Measurements from ENCODE around the gene MCTP1. TPM values are rescaled to one million over a fixed set of nuclear protein-coding genes. Genes with fewer than 3 reads are reported as not detected.

The MCTP1 gene
- total and polyA plus RNA-seq, 2 of the 8 experiments (the other 6 are each of a cell fraction or from before 2014, with no cell fraction given): 0.56 to 3.4 TPM

DNA sequence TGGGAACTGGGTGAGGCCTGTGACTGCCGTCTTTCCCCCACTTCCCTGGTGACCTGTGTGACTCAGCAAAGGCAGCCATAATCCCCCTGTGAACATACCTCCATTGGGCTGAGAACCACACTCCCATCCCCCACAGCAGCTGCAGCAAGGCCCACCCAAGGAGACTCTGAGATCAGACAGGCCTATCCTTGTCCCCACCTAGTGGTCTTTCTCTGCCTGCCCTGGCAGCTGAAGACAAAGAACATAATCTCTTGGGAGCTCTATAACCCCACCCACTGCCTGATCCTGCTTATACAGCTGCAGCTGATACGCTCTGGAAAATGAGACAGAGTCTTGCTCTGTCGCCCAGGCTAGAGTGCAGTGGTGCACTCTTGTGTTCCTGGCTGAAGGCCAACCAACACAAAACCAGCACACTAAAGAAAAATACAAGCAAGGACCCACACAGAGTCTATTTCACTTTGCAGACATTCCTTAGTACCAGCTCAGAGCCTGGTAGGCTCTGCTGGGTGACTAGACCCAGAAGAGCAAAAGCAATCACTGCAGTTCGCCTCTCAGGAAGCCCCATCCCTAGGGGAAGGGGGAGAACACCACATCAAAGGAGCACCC is 106.7 kb downstream of the MCTP1 start (continued):
- no peak for TF ChIP-seq BRCA1 (IDR thresholded peaks at IDR 0.05; ENCODE audit: low read depth, low read length)
- peak; percentile 32 to 94 for TF ChIP-seq EP300 (IDR thresholded peaks at IDR 0.05; ENCODE audit: borderline replicate concordance in 1 of 2, low read depth in 2 of 2, low read length in 2 of 2)
- peak; percentile 19; the same call in 1 of the 2 replicates for TF ChIP-seq POLR2AphosphoS5 (IDR thresholded peaks at IDR 0.05; ENCODE audit: low read depth, low read length)
- peak; percentile 84 for TF ChIP-seq JUND (IDR thresholded peaks at IDR 0.05; ENCODE audit: low read length)
- TF ChIP-seq KDM5A (IDR thresholded peaks at IDR 0.05; ENCODE audit: low read length): no peak
- TF ChIP-seq, protein P1, sequence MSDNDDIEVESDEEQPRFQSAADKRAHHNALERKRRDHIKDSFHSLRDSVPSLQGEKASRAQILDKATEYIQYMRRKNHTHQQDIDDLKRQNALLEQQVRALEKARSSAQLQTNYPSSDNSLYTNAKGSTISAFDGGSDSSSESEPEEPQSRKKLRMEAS (IDR thresholded peaks at IDR 0.05): 0 out of 2 replicates have a peak, but pooled peaks have one; percentile 43
- TF ChIP-seq BACH1 (IDR thresholded peaks at IDR 0.05; ENCODE audit: low read length): peak; percentile 91
- TF ChIP-seq CTBP2 (IDR thresholded peaks at IDR 0.05; ENCODE audit: borderline replicate concordance, insufficient read depth, insufficient read length, low read length): peak; percentile 71
- no peak for TF ChIP-seq RXRA (IDR thresholded peaks at IDR 0.05; ENCODE audit: insufficient read depth, low read depth, low read length)
- TF ChIP-seq, protein P2, sequence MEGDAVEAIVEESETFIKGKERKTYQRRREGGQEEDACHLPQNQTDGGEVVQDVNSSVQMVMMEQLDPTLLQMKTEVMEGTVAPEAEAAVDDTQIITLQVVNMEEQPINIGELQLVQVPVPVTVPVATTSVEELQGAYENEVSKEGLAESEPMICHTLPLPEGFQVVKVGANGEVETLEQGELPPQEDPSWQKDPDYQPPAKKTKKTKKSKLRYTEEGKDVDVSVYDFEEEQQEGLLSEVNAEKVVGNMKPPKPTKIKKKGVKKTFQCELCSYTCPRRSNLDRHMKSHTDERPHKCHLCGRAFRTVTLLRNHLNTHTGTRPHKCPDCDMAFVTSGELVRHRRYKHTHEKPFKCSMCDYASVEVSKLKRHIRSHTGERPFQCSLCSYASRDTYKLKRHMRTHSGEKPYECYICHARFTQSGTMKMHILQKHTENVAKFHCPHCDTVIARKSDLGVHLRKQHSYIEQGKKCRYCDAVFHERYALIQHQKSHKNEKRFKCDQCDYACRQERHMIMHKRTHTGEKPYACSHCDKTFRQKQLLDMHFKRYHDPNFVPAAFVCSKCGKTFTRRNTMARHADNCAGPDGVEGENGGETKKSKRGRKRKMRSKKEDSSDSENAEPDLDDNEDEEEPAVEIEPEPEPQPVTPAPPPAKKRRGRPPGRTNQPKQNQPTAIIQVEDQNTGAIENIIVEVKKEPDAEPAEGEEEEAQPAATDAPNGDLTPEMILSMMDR (IDR thresholded peaks at IDR 0.05; ENCODE audit: control extremely low read depth in 1 of 3, insufficient read depth in 1 of 3, low read depth in 1 of 3, low read length in 3 of 3): peak; percentile 51 to 86 (median 79)
- peak; percentile 72 for TF ChIP-seq TEAD4 (IDR thresholded peaks at IDR 0.05; ENCODE audit: low read depth, low read length)
- TF ChIP-seq CHD2 (IDR thresholded peaks at IDR 0.05; ENCODE audit: low read length): peak; percentile 75
- 0 out of 2 replicates have a peak, but pooled peaks have one; percentile 43 for TF ChIP-seq TAF1 (IDR thresholded peaks at IDR 0.05; ENCODE audit: low read depth, low read length)

Data from H1 (cell line).